ENCODE measurements around the gene ZSCAN31. TPM values are rescaled to one million over a fixed set of nuclear protein-coding genes. Genes with fewer than 3 reads are reported as not detected.

ZSCAN31 gene
- total and polyA plus RNA-seq, 10 of the 15 experiments (the other 5 are each of a cell fraction or from before 2014, with no cell fraction given): 1.6 to 5.2 (median 2.9) TPM

DNA sequence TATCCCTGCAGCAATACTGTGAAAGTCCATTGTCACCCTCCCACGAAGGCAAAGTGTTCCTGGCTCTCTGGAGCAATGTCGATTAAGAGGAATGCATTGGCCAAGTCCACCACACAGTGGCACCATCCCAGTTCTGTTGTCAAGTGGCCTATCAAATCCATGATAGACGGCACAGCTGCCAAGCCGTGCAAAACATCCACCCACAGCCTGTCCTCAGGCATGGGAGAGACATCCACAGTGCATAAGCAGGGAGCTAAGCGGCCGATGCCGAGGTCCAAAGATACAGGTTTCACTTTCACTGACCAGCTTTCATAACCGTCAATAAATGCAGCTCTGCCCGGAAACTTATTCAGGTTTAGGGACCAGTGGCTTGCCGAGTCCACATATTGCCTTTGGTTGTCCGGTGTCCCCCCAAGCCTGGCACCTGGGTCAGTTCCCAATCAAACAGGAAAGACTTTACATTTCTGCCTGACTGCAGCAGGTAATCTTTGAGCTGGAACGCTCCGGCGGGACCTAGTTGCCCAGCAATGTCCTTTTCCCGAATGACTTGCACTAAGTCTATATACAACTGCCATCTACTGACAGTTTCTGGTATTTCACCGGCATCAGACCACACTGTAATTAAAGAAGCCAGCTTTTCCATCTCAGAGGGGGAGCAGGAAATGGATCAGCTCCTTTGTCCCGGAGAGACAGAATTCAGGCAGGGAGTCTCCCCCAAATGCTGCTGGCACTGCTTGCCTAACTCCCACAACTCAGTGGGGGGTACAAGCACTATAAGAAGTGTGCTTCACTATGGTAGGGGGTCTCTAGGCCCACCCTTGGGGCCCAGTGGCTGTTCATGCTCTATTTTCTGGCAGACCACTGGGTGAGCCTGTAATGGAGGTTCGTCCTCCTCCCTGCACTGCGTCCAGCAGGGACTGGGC, 20.1 kb upstream of the ZSCAN31 start:
- no peaks in the 10 kb centered on the region for H4K20me1 ChIP-seq (ENCODE audit: control insufficient read depth, insufficient read depth)
- H3K79me2 ChIP-seq (ENCODE audit: control insufficient read depth, insufficient read depth, low read length): peaks cover 7% of the 10 kb centered on the region
- H2AFZ ChIP-seq (ENCODE audit: control insufficient read depth, low read depth, low read length): peak overlapping the region; percentile 89
- SMC1A ChIA-PET (ENCODE audit: uncharacterized antibody, unreplicated experiment): interaction anchor here (0.7 to 3.3 kb wide), 32 partner anchors 9 to 1756 kb away, joined by 3 to 24 read pairs (median 4); partner anchors contain the start of genes PGBD1, ZKSCAN4, ZKSCAN8 and ZSCAN26
- H3K27ac ChIP-seq (ENCODE audit: control insufficient read depth, insufficient read depth): peak overlapping the region; percentile 59
- peak; percentile 93 for ATAC-seq
- no TSS peak for BruUV-seq (replicated peaks)
- in situ Hi-C loops (cut with MboI): loop anchor here (5.0 to 25.0 kb wide), 3 partner anchors 224 to 1194 kb away; no protein-coding TSS in a partner anchor
- no peaks in the 10 kb centered on the region for H3K27me3 ChIP-seq (replicated peaks in 1 of 2; ENCODE audit: control insufficient read depth in 2 of 2, insufficient read depth in 2 of 2, low read length in 1 of 2)
- POLR2A ChIA-PET: no interaction called here
- peaks cover 3% of the 10 kb centered on the region; the same call in 1 of the 2 replicates for H3K4me1 ChIP-seq (ENCODE audit: control insufficient read depth, insufficient read depth, low read length)
- no peaks in the 10 kb centered on the region; the same call in 2 of the 3 replicates for H3K9me3 ChIP-seq (replicated peaks; ENCODE audit: control insufficient read depth, insufficient read depth, low read length)
- H3K36me3 ChIP-seq (ENCODE audit: control insufficient read depth in 2 of 2, insufficient read depth in 2 of 2, low read length in 1 of 2): no peaks in the 10 kb centered on the region; a peak in 1 of 4 replicates
- CTCF ChIA-PET: interaction anchor here (0.6 to 5.3 kb wide), 74 partner anchors 9 to 1179 kb away, joined by 3 to 50 read pairs (median 4); partner anchors contain the start of genes ZKSCAN4, ZKSCAN8, ZNF165 and ZSCAN16
- H3K4me2 ChIP-seq (ENCODE audit: control insufficient read depth, insufficient read depth): peak overlapping the region; percentile 87
- intact Hi-C loops (cut with micrococcal nuclease; ENCODE audit: unreplicated experiment): loop anchor here (1.0 to 10.0 kb wide), 6 partner anchors 89 to 1191 kb away; partner anchors contain the start of gene ZSCAN26
- WGBS (ENCODE audit: insufficient coverage, insufficient replicate concordance, low lambda C conversion rate, missing lambda C conversion rate): 5% methylated on average over 19 of the region's 19 CpGs
- H3K4me3 ChIP-seq: peak overlapping the region; percentile 67; the same call in 1 of the 2 replicates
- H3K9ac ChIP-seq (ENCODE audit: control insufficient read depth, insufficient read depth, low read length): peak overlapping the region; percentile 36; the same call in 1 of the 2 replicates
- peak; percentile 55 for DNase-seq (ENCODE audit: low read depth, low spot score)
- FAIRE-seq: peak; percentile 75
- RAD21 ChIA-PET (ENCODE audit: unreplicated experiment): interaction anchor here (0.5 to 2.5 kb wide), 45 partner anchors 9 to 1229 kb away, joined by 3 to 26 read pairs (median 4); partner anchors contain the start of genes PGBD1, ZKSCAN4, ZKSCAN8 and ZSCAN16
- no peak for TF ChIP-seq NFIC (IDR thresholded peaks at IDR 0.05; ENCODE audit: low read depth, low read length)
- TF ChIP-seq SKIL (IDR thresholded peaks at IDR 0.05; ENCODE audit: low read depth, poor library complexity, severe bottlenecking): peak; percentile 33
- TF ChIP-seq FOXK2 (IDR thresholded peaks at IDR 0.05): no peak
- no peak for TF ChIP-seq TARDBP (IDR thresholded peaks at IDR 0.05; ENCODE audit: borderline replicate concordance)
- TF ChIP-seq ZNF622 (IDR thresholded peaks at IDR 0.05): no peak
- TF ChIP-seq ZBTB11 (CRISPR knock-in tag; IDR thresholded peaks at IDR 0.05): no peak
- TF ChIP-seq RAD21 (IDR thresholded peaks at IDR 0.05; ENCODE audit: insufficient read depth, low read depth, low read length): peak; percentile 88
- TF ChIP-seq MXI1 (IDR thresholded peaks at IDR 0.05; ENCODE audit: low read depth, low read length): peak; percentile 43; the same call in 1 of the 2 replicates
- TF ChIP-seq IKZF1 (conservative IDR thresholded peaks at IDR 0.05): peak; percentile 75
- no peak for TF ChIP-seq RUNX3 (IDR thresholded peaks at IDR 0.05; ENCODE audit: low read length)
- TF ChIP-seq JUNB (IDR thresholded peaks at IDR 0.05): no peak
- peak; percentile 71 to 76 (median 72) for TF ChIP-seq CTCF (IDR thresholded peaks at IDR 0.05 in 2 of 3, conservative IDR thresholded peaks at IDR 0.05 in 1 of 3; ENCODE audit: control insufficient read depth in 2 of 3, extremely low read depth in 1 of 3, insufficient read depth in 1 of 3, low read depth in 3 of 3, low read length in 3 of 3)
- TF ChIP-seq IKZF2 (IDR thresholded peaks at IDR 0.05): peak in 1 of 2 experiments; percentile 50; a peak in 2 of 4 replicates
- TF ChIP-seq EP300 (IDR thresholded peaks at IDR 0.05; ENCODE audit: borderline replicate concordance in 1 of 2, control insufficient read depth in 1 of 2, low read depth in 2 of 2, low read length in 2 of 2): no peak

All from GM12878 (cell line).